B cell (primary cell): ENCODE measurements around the gene PCP4.

Experiments
- CTCF ChIP-seq: fragments of 200-600 bp; IDR thresholded peaks from one replicate; pipeline ENCODE4 v1.8.0; 2022; ENCODE audit warnings: antibody characterized with exemption, mild to moderate bottlenecking
- EZH2 ChIP-seq: IDR thresholded peaks from 2 replicates; pipeline ENCODE4 v1.6.1; 2012; ENCODE audit warnings: borderline replicate concordance, low read depth, mild to moderate bottlenecking, moderate library complexity, low read length; ENCODE audit not compliant: insufficient read depth, poor library complexity, severe bottlenecking

- TF ChIP-seq EZH2 (no peak), CTCF (no peak)
Measured at GRCh38 chr21:39863111-39863510, 4.1 kb upstream of the PCP4 start.
